LoVo (cell line): ENCODE results near the gene BUB1B.
"Not testable (repeated sequence)": the region's sequence is repeated elsewhere in the genome, so short reads cannot be mapped to it uniquely, and the experiment has no call there.

ENCODE experiments used
- DNase-seq: peaks from one replicate; pipeline ENCODE4 v3.0.0-alpha.2; 2016; ENCODE audit warnings: low spot score

BUB1B gene

GRCh38 chr15:40137303-40138200 lies 23.3 kb upstream of the BUB1B start:
- DNase-seq: no peak

GRCh38 chr15:40138201-40138570 lies 22.7 kb upstream of the BUB1B start:
- not testable (repeated sequence) for DNase-seq

- no peak for DNase-seq
Observed at GRCh38 chr15:40142428-40142827, 18.4 kb upstream of the BUB1B start.

- no peak for DNase-seq
Observed at GRCh38 chr15:40146037-40146436, 14.8 kb upstream of the BUB1B start.

- no peak for DNase-seq
Observed at GRCh38 chr15:40149339-40149738, 11.5 kb upstream of the BUB1B start.

GRCh38 chr15:40150163-40150925 lies 10.5 kb upstream of the BUB1B start:
- peak; percentile 65 for DNase-seq

- DNase-seq: no peak
Observed at GRCh38 chr15:40151499-40151898, 9.4 kb upstream of the BUB1B start.

- DNase-seq: no peak
Observed at GRCh38 chr15:40151991-40152390, 8.9 kb upstream of the BUB1B start.

- DNase-seq: not testable (repeated sequence)
Observed at GRCh38 chr15:40154821-40155220, 6.0 kb upstream of the BUB1B start.

- DNase-seq: peak; percentile 76
Observed at GRCh38 chr15:40155270-40155910, 5.5 kb upstream of the BUB1B start.

- DNase-seq: no peak
Observed at GRCh38 chr15:40157778-40158447, 3.0 kb upstream of the BUB1B start.

- no peak for DNase-seq
Observed at GRCh38 chr15:40160021-40160420, 848 bp upstream of the BUB1B start.

- DNase-seq: no peak
Observed at GRCh38 chr15:40161693-40162391, 973 bp downstream of the BUB1B start.

- DNase-seq: no peak
Observed at GRCh38 chr15:40162552-40162951, 1.7 kb downstream of the BUB1B start.

GRCh38 chr15:40163657-40164416 lies 3.0 kb downstream of the BUB1B start:
- DNase-seq: no peak

GRCh38 chr15:40167374-40167773 lies 6.5 kb downstream of the BUB1B start:
- DNase-seq: not testable (repeated sequence)

- no peak for DNase-seq
Observed at GRCh38 chr15:40175160-40175559, 14.3 kb downstream of the BUB1B start.

GRCh38 chr15:40182358-40183029 lies 21.6 kb downstream of the BUB1B start:
- DNase-seq: no peak

GRCh38 chr15:40183636-40184463 lies 23.0 kb downstream of the BUB1B start:
- DNase-seq: no peak
